ENCODE measurements around the gene BOC. TPM values are rescaled to one million over a fixed set of nuclear protein-coding genes. Genes with fewer than 3 reads are reported as not detected.

The BOC gene
- total RNA-seq, 1 experiment from 2014 or later, result 1.2 TPM

GRCh38 chr3:113329757-113330156, 118.4 kb downstream of the BOC start:
- TF ChIP-seq EZH2 (IDR thresholded peaks at IDR 0.05; ENCODE audit: borderline replicate concordance, low read depth, low read length, poor library complexity, severe bottlenecking), result no peak
- no peak for TF ChIP-seq CTCF (conservative IDR thresholded peaks at IDR 0.05; ENCODE audit: low read depth, low read length)
- Histone ChIP-seq H3K4me3 (ENCODE audit: low read depth, low read length, poor library complexity, severe bottlenecking) (no peak overlapping the region), H3K27me3 (replicated peaks; ENCODE audit: insufficient read depth, low read depth, low read length, poor library complexity) (no peaks in the 10 kb centered on the region), H3K4me1 (ENCODE audit: insufficient read depth, low read length, poor library complexity, severe bottlenecking) (no peaks in the 10 kb centered on the region), H3K27ac (ENCODE audit: low read depth, low read length, poor library complexity, severe bottlenecking) (no peak overlapping the region), H3K9me3 (ENCODE audit: low read depth, low read length, poor library complexity, severe bottlenecking) (no peaks in the 10 kb centered on the region), H3K36me3 (ENCODE audit: insufficient read depth, low read length, poor library complexity, severe bottlenecking) (no peaks in the 10 kb centered on the region)
- ChIA-PET POLR2A (ENCODE audit: low non-redundant PET) (interaction anchor here (0.6 kb wide), 1 partner anchor 42 kb away, joined by 3 read pairs; no protein-coding TSS in a partner anchor), CTCF (no interaction called here)
- no TSS peak for BruUV-seq (replicated peaks)
- intact Hi-C loops (cut with micrococcal nuclease; ENCODE audit: unreplicated experiment), result no loop called here
- no peak for DNase-seq (ENCODE audit: low spot score)

- H3K36me3 ChIP-seq (ENCODE audit: insufficient read depth, low read length, poor library complexity, severe bottlenecking), result no peaks in the 10 kb centered on the region
- no peak overlapping the region for H3K27ac ChIP-seq (ENCODE audit: low read depth, low read length, poor library complexity, severe bottlenecking)
- intact Hi-C loops (cut with micrococcal nuclease; ENCODE audit: unreplicated experiment), result no loop called here
- H3K4me3 ChIP-seq (ENCODE audit: low read depth, low read length, poor library complexity, severe bottlenecking), result no peak overlapping the region
- no peaks in the 10 kb centered on the region for H3K4me1 ChIP-seq (ENCODE audit: insufficient read depth, low read length, poor library complexity, severe bottlenecking)
- H3K27me3 ChIP-seq (replicated peaks; ENCODE audit: insufficient read depth, low read depth, low read length, poor library complexity), result no peaks in the 10 kb centered on the region
- DNase-seq (ENCODE audit: low spot score), result no peak
- no peak for TF ChIP-seq EZH2 (IDR thresholded peaks at IDR 0.05; ENCODE audit: borderline replicate concordance, low read depth, low read length, poor library complexity, severe bottlenecking)
- ChIA-PET POLR2A (ENCODE audit: low non-redundant PET) (no interaction called here), CTCF (no interaction called here)
- no peaks in the 10 kb centered on the region for H3K9me3 ChIP-seq (ENCODE audit: low read depth, low read length, poor library complexity, severe bottlenecking)
- BruUV-seq (replicated peaks), result no TSS peak
Observed at GRCh38 chr3:113330742-113331141, 119.4 kb downstream of the BOC start.

- POLR2A ChIA-PET (ENCODE audit: low non-redundant PET), result no interaction called here
- Histone ChIP-seq H3K27me3 (replicated peaks; ENCODE audit: insufficient read depth, low read depth, low read length, poor library complexity) (no peaks in the 10 kb centered on the region), H3K4me1 (ENCODE audit: insufficient read depth, low read length, poor library complexity, severe bottlenecking) (no peaks in the 10 kb centered on the region), H3K36me3 (ENCODE audit: insufficient read depth, low read length, poor library complexity, severe bottlenecking) (no peaks in the 10 kb centered on the region), H3K27ac (ENCODE audit: low read depth, low read length, poor library complexity, severe bottlenecking) (no peak overlapping the region), H3K4me3 (ENCODE audit: low read depth, low read length, poor library complexity, severe bottlenecking) (no peak overlapping the region), H3K9me3 (ENCODE audit: low read depth, low read length, poor library complexity, severe bottlenecking) (no peaks in the 10 kb centered on the region)
- no peak for TF ChIP-seq CTCF (conservative IDR thresholded peaks at IDR 0.05; ENCODE audit: low read depth, low read length)
- TF ChIP-seq EZH2 (IDR thresholded peaks at IDR 0.05; ENCODE audit: borderline replicate concordance, low read depth, low read length, poor library complexity, severe bottlenecking), result no peak
- intact Hi-C loops (cut with micrococcal nuclease; ENCODE audit: unreplicated experiment), result no loop called here
- CTCF ChIA-PET, result no interaction called here
- no TSS peak for BruUV-seq (replicated peaks)
- DNase-seq (ENCODE audit: low spot score), result no peak
Observed at GRCh38 chr3:113331187-113331586, 119.8 kb downstream of the BOC start.

Other genes starting within 250 kb of the BOC start
- gene CD200R1, start 236.5 kb upstream of the BOC start, total RNA-seq (2021), result not detected in 2 replicates
- gene GTPBP8, start 220.6 kb upstream of the BOC start, total RNA-seq (2021), result 18.3 and 21.5 TPM in 2 replicates
- gene CFAP44, start 229.9 kb downstream of the BOC start, total RNA-seq (2021), result 2.4 and 3.5 TPM in 2 replicates